HG03439 (cell line): ENCODE data around the gene CNOT2.
"Not testable (repeated sequence)": the region's sequence is repeated elsewhere in the genome, so short reads cannot be mapped to it uniquely, and the experiment has no call there.

Experiments used
- ATAC-seq: cut with Tn5 transposase; IDR thresholded peaks from one replicate; pipeline ENCODE4 v1.9.1; 2021; ENCODE audit warnings: mild to moderate bottlenecking, moderate library complexity; ENCODE audit not compliant: unreplicated experiment

Gene CNOT2

GRCh38 chr12:70364695-70365397 is 121.6 kb downstream of the CNOT2 start:
- no peak for ATAC-seq

- no peak for ATAC-seq
Measured at GRCh38 chr12:70365398-70365647, 122.1 kb downstream of the CNOT2 start.

GRCh38 chr12:70365648-70366518 is 122.7 kb downstream of the CNOT2 start, which contains the start of gene KCNMB4:
Gene KCNMB4 (plus strand): TSS chr12:70366290. CDS start chr12:70366735, 445 bp downstream.
- ATAC-seq, result peak; percentile 83

GRCh38 chr12:70366581-70367257 is 123.5 kb downstream of the CNOT2 start:
- ATAC-seq, result peak; percentile 38

- ATAC-seq, result no peak
Measured at GRCh38 chr12:70367258-70368141, 124.3 kb downstream of the CNOT2 start.

GRCh38 chr12:70372881-70373280 is 129.6 kb downstream of the CNOT2 start:
- no peak for ATAC-seq

- ATAC-seq, result no peak
Measured at GRCh38 chr12:70379846-70380245, 136.6 kb downstream of the CNOT2 start.

GRCh38 chr12:70383484-70383883 is 140.3 kb downstream of the CNOT2 start:
- no peak for ATAC-seq

- ATAC-seq, result no peak
Measured at GRCh38 chr12:70383886-70384285, 140.7 kb downstream of the CNOT2 start.

GRCh38 chr12:70386771-70387170 is 143.5 kb downstream of the CNOT2 start:
- no peak for ATAC-seq

GRCh38 chr12:70389678-70390077 is 146.4 kb downstream of the CNOT2 start:
- ATAC-seq, result no peak

- not testable (repeated sequence) for ATAC-seq
Measured at GRCh38 chr12:70392631-70393030, 149.4 kb downstream of the CNOT2 start.

- ATAC-seq, result no peak
Measured at GRCh38 chr12:70393787-70394499, 150.7 kb downstream of the CNOT2 start.

- ATAC-seq, result no peak
Measured at GRCh38 chr12:70398002-70398401, 154.8 kb downstream of the CNOT2 start.

GRCh38 chr12:70398862-70399261 is 155.6 kb downstream of the CNOT2 start:
- ATAC-seq, result no peak

- ATAC-seq, result no peak
Measured at GRCh38 chr12:70399311-70399710, 156.1 kb downstream of the CNOT2 start.

- no peak for ATAC-seq
Measured at GRCh38 chr12:70400124-70400523, 156.9 kb downstream of the CNOT2 start.

GRCh38 chr12:70402597-70402996 is 159.4 kb downstream of the CNOT2 start:
- ATAC-seq, result no peak

- ATAC-seq, result no peak
Measured at GRCh38 chr12:70403826-70404225, 160.6 kb downstream of the CNOT2 start.
